Suppressor macrophage treated with lipopolysaccharide for 4 hours (primary cell): ENCODE results near the gene GCKR.

Source experiments
- DNase-seq: peaks from one replicate; pipeline ENCODE4 v3.0.0-alpha.2; 2020

GCKR gene

DNA sequence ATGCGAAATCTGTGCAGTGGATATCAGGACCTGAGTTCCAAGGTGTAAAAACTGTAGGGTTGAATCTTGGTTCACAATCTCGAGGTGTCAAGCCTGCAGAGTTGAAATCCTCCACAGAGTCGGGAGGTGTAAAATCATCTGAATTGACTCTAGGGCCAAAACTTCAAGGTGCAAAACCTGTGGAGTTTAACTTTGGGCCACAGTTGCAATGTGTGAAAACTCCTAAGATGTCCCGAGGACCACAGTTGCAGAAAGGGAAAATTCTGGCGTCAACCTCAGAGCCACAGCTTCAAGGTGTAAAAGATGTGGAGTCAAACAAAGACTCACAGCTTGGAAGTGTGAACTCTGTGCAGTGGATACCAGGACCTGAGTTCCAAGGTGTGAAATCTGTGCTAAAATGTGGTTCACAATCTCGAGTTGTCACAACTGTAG is 76.4 kb downstream of the GCKR start:
- DNase-seq: no peak
